Calu3 (cell line): ENCODE data around the gene OLIG1. TPM values are rescaled to one million over a fixed set of nuclear protein-coding genes. Genes with fewer than 3 reads are reported as not detected.

Experiments
- BruUV-seq: library from RNA; stranded (reverse); fragments of 400-500 nt; replicated peaks from 2 replicates; lab custom pipeline; 2021; lab: Mats Ljungman, UMichigan
- CTCF ChIA-PET: fragments of 300-600 bp; sonication (Branson Sonifier 250); formaldehyde crosslinking; loops from one replicate; lab custom pipeline; 2022; ENCODE audit warnings: antibody characterized with exemption; lab: Charles Lee
- DNase-seq: peaks from one replicate; pipeline ENCODE4 v3.0.0; 2022
- H3K27ac Mint-ChIP-seq: one replicate; pipeline ENCODE4 v1.8.0; 2022; ENCODE audit warnings: mixed read lengths; ENCODE audit not compliant: unreplicated experiment
- H3K27me3 Mint-ChIP-seq: one replicate; pipeline ENCODE4 v1.8.0; 2022; ENCODE audit warnings: mixed read lengths; ENCODE audit not compliant: unreplicated experiment
- H3K36me3 Mint-ChIP-seq: one replicate; pipeline ENCODE4 v1.8.0; 2022; ENCODE audit warnings: mild to moderate bottlenecking, moderate library complexity, mixed read lengths; ENCODE audit not compliant: insufficient read depth, unreplicated experiment
- H3K4me1 Mint-ChIP-seq: one replicate; pipeline ENCODE4 v1.8.0; 2022; ENCODE audit warnings: mild to moderate bottlenecking, low read depth, mixed read lengths; ENCODE audit not compliant: unreplicated experiment
- H3K4me3 Mint-ChIP-seq: one replicate; pipeline ENCODE4 v1.8.0; 2022; ENCODE audit warnings: mild to moderate bottlenecking, low read depth, moderate library complexity, mixed read lengths; ENCODE audit not compliant: unreplicated experiment
- H3K9me3 Mint-ChIP-seq: one replicate; pipeline ENCODE4 v1.8.0; 2022; ENCODE audit warnings: low read depth, mixed read lengths; ENCODE audit not compliant: unreplicated experiment
- CTCF ChIP-seq: fragments of 200-600 bp; IDR thresholded peaks from one replicate; pipeline ENCODE4 v1.8.0; 2022; ENCODE audit warnings: antibody characterized with exemption; ENCODE audit not compliant: unreplicated experiment
- intact Hi-C: fragments of 100-400 bp; cut with micrococcal nuclease; formaldehyde crosslinking; loops from one replicate; pipeline ENCODE4 v1.10.0; 2022; ENCODE audit not compliant: unreplicated experiment
- total RNA-seq: library from RNA; stranded (reverse); gene quantifications from 2 replicates; pipeline ENCODE4 v1.2.3, GENCODE V29; 2022

Gene OLIG1
- total RNA-seq, 1 experiment from 2014 or later = not detected

- no peak for DNase-seq
- TF ChIP-seq CTCF = no peak
- no peaks in the 10 kb centered on the region for H3K4me1 Mint-ChIP-seq
- peaks cover 82% of the 10 kb centered on the region for H3K27me3 Mint-ChIP-seq
- H3K9me3 Mint-ChIP-seq = no peaks in the 10 kb centered on the region
- no TSS peak for BruUV-seq
- intact Hi-C loops = no loop called here
- no peak overlapping the region for H3K27ac Mint-ChIP-seq
- CTCF ChIA-PET = no interaction called here
- H3K4me3 Mint-ChIP-seq = no peak overlapping the region
- H3K36me3 Mint-ChIP-seq = no peaks in the 10 kb centered on the region
Observed at GRCh38 chr21:33029975-33030461, 39.9 kb upstream of the OLIG1 start.

GRCh38 chr21:33030633-33031032 is 39.3 kb upstream of the OLIG1 start:
- BruUV-seq = no TSS peak
- Mint-ChIP-seq H3K36me3 (no peaks in the 10 kb centered on the region), H3K9me3 (no peaks in the 10 kb centered on the region), H3K4me1 (no peaks in the 10 kb centered on the region), H3K27ac (no peak overlapping the region), H3K4me3 (no peak overlapping the region), H3K27me3 (peaks cover 83% of the 10 kb centered on the region)
- DNase-seq = no peak
- CTCF ChIA-PET = no interaction called here
- no peak for TF ChIP-seq CTCF
- intact Hi-C loops = no loop called here

- no peak for DNase-seq
- H3K27me3 Mint-ChIP-seq = peaks cover 78% of the 10 kb centered on the region
- BruUV-seq = no TSS peak
- no peaks in the 10 kb centered on the region for H3K36me3 Mint-ChIP-seq
- H3K27ac Mint-ChIP-seq = no peak overlapping the region
- H3K4me3 Mint-ChIP-seq = no peak overlapping the region
- intact Hi-C loops = no loop called here
- CTCF ChIA-PET = no interaction called here
- no peak for TF ChIP-seq CTCF
- no peaks in the 10 kb centered on the region for H3K9me3 Mint-ChIP-seq
- H3K4me1 Mint-ChIP-seq = no peaks in the 10 kb centered on the region
Observed at GRCh38 chr21:33031152-33031911, 38.6 kb upstream of the OLIG1 start.

GRCh38 chr21:33032434-33033047 is 37.4 kb upstream of the OLIG1 start:
- intact Hi-C loops = no loop called here
- Mint-ChIP-seq H3K4me1 (no peaks in the 10 kb centered on the region), H3K9me3 (no peaks in the 10 kb centered on the region), H3K27ac (no peak overlapping the region), H3K27me3 (peaks cover 81% of the 10 kb centered on the region), H3K36me3 (no peaks in the 10 kb centered on the region), H3K4me3 (no peak overlapping the region)
- TF ChIP-seq CTCF = no peak
- CTCF ChIA-PET = no interaction called here
- DNase-seq = no peak
- BruUV-seq = no TSS peak
